ENCODE data around the gene ZBED6. TPM values are rescaled to one million over a fixed set of nuclear protein-coding genes. Genes with fewer than 3 reads are reported as not detected.
A peak's percentile ranks its signal among the peaks of the same experiment; 100 is the strongest.

Gene ZBED6
- total RNA-seq, 1 donor from 2014 or later: 19.9 TPM

GRCh38 chr1:203765029-203765837, 30.2 kb upstream of the ZBED6 start, which contains the start of gene LAX1:
TSS of gene LAX1 (plus strand) at chr1:203765183. CDS start at chr1:203765566, 383 bp downstream.
- peaks cover 24% of the 10 kb centered on the region for H3K4me1 ChIP-seq
- intact Hi-C loops (cut with DNase I): no loop called here
- H3K27ac ChIP-seq: no peak within 1 kb of the TSS
- TF ChIP-seq, protein P1, sequence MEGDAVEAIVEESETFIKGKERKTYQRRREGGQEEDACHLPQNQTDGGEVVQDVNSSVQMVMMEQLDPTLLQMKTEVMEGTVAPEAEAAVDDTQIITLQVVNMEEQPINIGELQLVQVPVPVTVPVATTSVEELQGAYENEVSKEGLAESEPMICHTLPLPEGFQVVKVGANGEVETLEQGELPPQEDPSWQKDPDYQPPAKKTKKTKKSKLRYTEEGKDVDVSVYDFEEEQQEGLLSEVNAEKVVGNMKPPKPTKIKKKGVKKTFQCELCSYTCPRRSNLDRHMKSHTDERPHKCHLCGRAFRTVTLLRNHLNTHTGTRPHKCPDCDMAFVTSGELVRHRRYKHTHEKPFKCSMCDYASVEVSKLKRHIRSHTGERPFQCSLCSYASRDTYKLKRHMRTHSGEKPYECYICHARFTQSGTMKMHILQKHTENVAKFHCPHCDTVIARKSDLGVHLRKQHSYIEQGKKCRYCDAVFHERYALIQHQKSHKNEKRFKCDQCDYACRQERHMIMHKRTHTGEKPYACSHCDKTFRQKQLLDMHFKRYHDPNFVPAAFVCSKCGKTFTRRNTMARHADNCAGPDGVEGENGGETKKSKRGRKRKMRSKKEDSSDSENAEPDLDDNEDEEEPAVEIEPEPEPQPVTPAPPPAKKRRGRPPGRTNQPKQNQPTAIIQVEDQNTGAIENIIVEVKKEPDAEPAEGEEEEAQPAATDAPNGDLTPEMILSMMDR (IDR thresholded peaks at IDR 0.05): no peak
- TF ChIP-seq POLR2A (IDR thresholded peaks at IDR 0.05) (no peak), POLR2AphosphoS5 (IDR thresholded peaks at IDR 0.05; ENCODE audit: insufficient read depth in 1 of 2, low read depth in 1 of 2) (no peak)
- no peaks in the 10 kb centered on the region for H3K36me3 ChIP-seq
- H3K9me3 ChIP-seq: no peaks in the 10 kb centered on the region
- H3K4me3 ChIP-seq: peak within 1 kb of the TSS; percentile 10 to 18
- H3K27me3 ChIP-seq: no peaks in the 10 kb centered on the region
- no peak for DNase-seq (ENCODE audit: extremely low spot score in 2 of 2)

- no peaks in the 10 kb centered on the region for H3K36me3 ChIP-seq
- no peaks in the 10 kb centered on the region for H3K9me3 ChIP-seq
- intact Hi-C loops (cut with DNase I): no loop called here
- no peak overlapping the region for H3K27ac ChIP-seq
- TF ChIP-seq, protein P1 (IDR thresholded peaks at IDR 0.05): no peak
- TF ChIP-seq POLR2AphosphoS5 (IDR thresholded peaks at IDR 0.05; ENCODE audit: insufficient read depth in 1 of 2, low read depth in 1 of 2) (no peak), POLR2A (IDR thresholded peaks at IDR 0.05) (no peak)
- peaks cover 44% of the 10 kb centered on the region for H3K4me1 ChIP-seq
- H3K4me3 ChIP-seq: no peak overlapping the region
- no peak for DNase-seq (ENCODE audit: extremely low spot score in 2 of 2)
- H3K27me3 ChIP-seq: peaks cover 3% of the 10 kb centered on the region
Observed at GRCh38 chr1:203768256-203768655, 27.2 kb upstream of the ZBED6 start.

GRCh38 chr1:203769505-203770343, 25.7 kb upstream of the ZBED6 start:
- intact Hi-C loops (cut with DNase I): no loop called here
- Histone ChIP-seq H3K4me3 (no peak overlapping the region), H3K27ac (no peak overlapping the region), H3K36me3 (no peaks in the 10 kb centered on the region), H3K27me3 (peaks cover 3% of the 10 kb centered on the region), H3K4me1 (peaks cover 44% of the 10 kb centered on the region), H3K9me3 (no peaks in the 10 kb centered on the region)
- peak in 1 of 2 donors; percentile 92 for DNase-seq (ENCODE audit: extremely low spot score in 2 of 2)
- TF ChIP-seq POLR2A (IDR thresholded peaks at IDR 0.05) (no peak), POLR2AphosphoS5 (IDR thresholded peaks at IDR 0.05; ENCODE audit: insufficient read depth in 1 of 2, low read depth in 1 of 2) (peak in 1 of 2 donors; percentile 36)
- TF ChIP-seq, protein P1 (IDR thresholded peaks at IDR 0.05): no peak

DNA sequence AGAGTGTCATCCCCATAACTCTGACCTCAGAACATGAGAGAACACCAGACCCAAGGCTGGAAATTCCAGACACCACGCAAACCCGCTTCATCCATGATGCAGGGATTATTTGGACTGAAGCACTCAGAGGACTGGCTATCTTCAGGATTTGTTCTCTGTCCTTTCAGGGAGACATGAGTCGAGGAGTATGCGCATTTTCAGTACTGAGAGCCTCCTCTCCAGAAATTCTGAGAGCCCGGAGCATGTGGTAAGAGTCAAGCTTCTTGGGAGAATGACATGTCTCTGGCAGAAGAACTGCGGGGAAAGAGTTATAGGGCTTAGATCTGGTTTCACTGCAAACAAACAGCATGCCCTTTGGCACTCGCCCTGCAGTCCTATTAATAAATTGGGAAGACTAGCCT, 23.5 kb upstream of the ZBED6 start:
- no peaks in the 10 kb centered on the region for H3K36me3 ChIP-seq
- peaks cover 44% of the 10 kb centered on the region for H3K4me1 ChIP-seq
- H3K27ac ChIP-seq: peak overlapping the region; percentile 63
- H3K9me3 ChIP-seq: no peaks in the 10 kb centered on the region
- H3K4me3 ChIP-seq: peak overlapping the region in 1 of 2 donors; percentile 7
- DNase-seq (ENCODE audit: extremely low spot score in 2 of 2): no peak
- intact Hi-C loops (cut with DNase I): no loop called here
- TF ChIP-seq POLR2A (IDR thresholded peaks at IDR 0.05): no peak
- TF ChIP-seq POLR2AphosphoS5 (IDR thresholded peaks at IDR 0.05; ENCODE audit: insufficient read depth in 1 of 2, low read depth in 1 of 2): peak in 1 of 2 donors; percentile 43
- TF ChIP-seq, protein P1 (IDR thresholded peaks at IDR 0.05): no peak
- H3K27me3 ChIP-seq: peaks cover 3% of the 10 kb centered on the region

Measured in vagina (tissue), 2 donors.